Upper lobe of right lung (tissue), 1 donor: ENCODE data around the gene SEMA6A. TPM values are rescaled to one million over a fixed set of nuclear protein-coding genes. Genes with fewer than 3 reads are reported as not detected.

ENCODE experiments used
- ATAC-seq: fragments of 200-7000 bp; cut with Tn5 transposase; one replicate; pipeline ENCODE4 v1.9.1; 2020; ENCODE audit warnings: mild to moderate bottlenecking, moderate library complexity
- DNase-seq: peaks from one replicate; pipeline ENCODE4 v3.0.0-alpha.2; 2020
- H3K27ac ChIP-seq: fragments of 200-600 bp; one replicate; pipeline ENCODE4 v1.8.0; 2022
- H3K27me3 ChIP-seq: fragments of 200-600 bp; one replicate; pipeline ENCODE4 v1.8.0; 2022; ENCODE audit warnings: mild to moderate bottlenecking
- H3K36me3 ChIP-seq: fragments of 200-600 bp; one replicate; pipeline ENCODE4 v1.8.0; 2022
- H3K4me1 ChIP-seq: fragments of 200-600 bp; one replicate; pipeline ENCODE4 v1.8.0; 2022
- H3K4me3 ChIP-seq: fragments of 200-600 bp; one replicate; pipeline ENCODE4 v1.8.0; 2022; ENCODE audit warnings: mild to moderate bottlenecking
- H3K9me3 ChIP-seq: fragments of 200-600 bp; one replicate; pipeline ENCODE4 v1.8.0; 2022
- CTCF ChIP-seq: fragments of 200-600 bp; IDR thresholded peaks from one replicate; pipeline ENCODE4 v1.8.0; 2022; ENCODE audit warnings: antibody characterized with exemption
- intact Hi-C: fragments of 100-400 bp; cut with DNase I; formaldehyde crosslinking; loops from one replicate; pipeline ENCODE4 v1.11.0; 2022
- long read RNA-seq: library from polyadenylated mRNA; unstranded; transcript quantifications from one replicate; pipeline ENCODE4 v2.0.0, GENCODE V29; 2021
- total RNA-seq: library from RNA; stranded (reverse); fragmentation: NEBNext Ultra II Directional; extraction: Animal tissue kit (Norgen Biotek cat#: 25700); gene quantifications from one replicate; pipeline ENCODE4 v1.2.1, GENCODE V29; 2021
- donor health status: DM: no; HTN: yes; CAD: no; lungs with severe emphysema.

Gene SEMA6A
- total RNA-seq = 33.3 TPM
- long read RNA-seq, full-length matches to known transcripts = 2 of 37 reads
- long read RNA-seq, partial matches to known transcripts = 4 of 37 reads
- long read RNA-seq, other reads (novel, unspliced or antisense) = 31 of 37 reads

- DNase-seq = peak; percentile 89
- Histone ChIP-seq H3K4me3 (peak within 1 kb of the TSS; percentile 66), H3K4me1 (peaks cover 17% of the 10 kb centered on the region), H3K27ac (peak within 1 kb of the TSS; percentile 61), H3K27me3 (peaks cover 37% of the 10 kb centered on the region), H3K36me3 (no peaks in the 10 kb centered on the region), H3K9me3 (no peaks in the 10 kb centered on the region)
- peak; percentile 91 for ATAC-seq
- no peak for TF ChIP-seq CTCF
- intact Hi-C loops = no loop called here
Measured at GRCh38 chr5:116574367-116575325, at the start of gene SEMA6A. SEMA6A (minus strand) TSS chr5:116574823; CDS start chr5:116504944, 69,879 bp downstream.

- no peaks in the 10 kb centered on the region for H3K36me3 ChIP-seq
- H3K27ac ChIP-seq = no peak overlapping the region
- H3K4me3 ChIP-seq = no peak overlapping the region
- H3K4me1 ChIP-seq = no peaks in the 10 kb centered on the region
- intact Hi-C loops = no loop called here
- H3K9me3 ChIP-seq = no peaks in the 10 kb centered on the region
- H3K27me3 ChIP-seq = no peaks in the 10 kb centered on the region
- no peak for TF ChIP-seq CTCF
- ATAC-seq = no peak
- no peak for DNase-seq
Measured at GRCh38 chr5:116622375-116623050, 47.9 kb upstream of the SEMA6A start.

GRCh38 chr5:116621599-116621998 is 47.0 kb upstream of the SEMA6A start:
- TF ChIP-seq CTCF = no peak
- Histone ChIP-seq H3K27me3 (no peaks in the 10 kb centered on the region), H3K4me1 (no peaks in the 10 kb centered on the region), H3K9me3 (no peaks in the 10 kb centered on the region), H3K27ac (no peak overlapping the region), H3K4me3 (no peak overlapping the region), H3K36me3 (no peaks in the 10 kb centered on the region)
- intact Hi-C loops = no loop called here
- DNase-seq (no peak), ATAC-seq (no peak)

GRCh38 chr5:116616876-116617275 is 42.3 kb upstream of the SEMA6A start:
- no peak for ATAC-seq

GRCh38 chr5:116614603-116614920 is 39.9 kb upstream of the SEMA6A start:
- no peaks in the 10 kb centered on the region for H3K36me3 ChIP-seq
- ATAC-seq (no peak), DNase-seq (no peak)
- TF ChIP-seq CTCF = no peak
- intact Hi-C loops = no loop called here
- H3K27me3 ChIP-seq = no peaks in the 10 kb centered on the region
- no peaks in the 10 kb centered on the region for H3K4me1 ChIP-seq
- no peak overlapping the region for H3K27ac ChIP-seq
- no peaks in the 10 kb centered on the region for H3K9me3 ChIP-seq
- H3K4me3 ChIP-seq = no peak overlapping the region

More at GRCh38 chr5:116616876-116617275, 42.3 kb upstream of the SEMA6A start:
- Histone ChIP-seq H3K27ac (no peak overlapping the region), H3K9me3 (no peaks in the 10 kb centered on the region), H3K4me3 (no peak overlapping the region), H3K4me1 (no peaks in the 10 kb centered on the region), H3K36me3 (no peaks in the 10 kb centered on the region), H3K27me3 (no peaks in the 10 kb centered on the region)
- TF ChIP-seq CTCF = no peak
- intact Hi-C loops = no loop called here
- DNase-seq = no peak
